WERI-Rb-1 (cell line): Measurements from ENCODE around the gene HBG2.
"Not testable (repeated sequence)": the region's sequence is repeated elsewhere in the genome, so short reads cannot be mapped to it uniquely, and the experiment has no call there.

ENCODE experiments used
- DNase-seq: peaks from one replicate; pipeline ENCODE4 v3.0.0-alpha.2; 2020
- H3K27ac ChIP-seq: fragments of 250-450 bp; sonication (Bioruptor Pico); 2 replicates; pipeline ENCODE4 v1.5.1; 2020; ENCODE audit warnings: mild to moderate bottlenecking, moderate library complexity
- H3K27me3 ChIP-seq: fragments of 250-450 bp; sonication (Bioruptor Pico); 2 replicates; pipeline ENCODE4 v1.5.1; 2021; ENCODE audit warnings: mild to moderate bottlenecking, low read depth, moderate library complexity; ENCODE audit not compliant: insufficient read depth, severe bottlenecking
- H3K36me3 ChIP-seq: fragments of 250-450 bp; sonication (Bioruptor Pico); 2 replicates; pipeline ENCODE4 v1.5.1; 2020; ENCODE audit warnings: mild to moderate bottlenecking, moderate library complexity
- H3K4me3 ChIP-seq: 2 replicates; pipeline ENCODE4 v1.5.1; 2011; ENCODE audit warnings: low read depth, mild to moderate bottlenecking, control low read depth, low read length
- H3K9me3 ChIP-seq: fragments of 250-450 bp; sonication (Bioruptor Pico); 2 replicates; pipeline ENCODE4 v1.5.1; 2021; ENCODE audit warnings: mild to moderate bottlenecking, moderate library complexity; ENCODE audit not compliant: severe bottlenecking
- TF ChIP-seq, protein P1 (sequence below): IDR thresholded peaks from 2 replicates; pipeline ENCODE4 v1.5.1; 2011; ENCODE audit warnings: low read depth, mild to moderate bottlenecking, control low read depth, inconsistent platforms, low read length

Gene HBG2

DNA sequence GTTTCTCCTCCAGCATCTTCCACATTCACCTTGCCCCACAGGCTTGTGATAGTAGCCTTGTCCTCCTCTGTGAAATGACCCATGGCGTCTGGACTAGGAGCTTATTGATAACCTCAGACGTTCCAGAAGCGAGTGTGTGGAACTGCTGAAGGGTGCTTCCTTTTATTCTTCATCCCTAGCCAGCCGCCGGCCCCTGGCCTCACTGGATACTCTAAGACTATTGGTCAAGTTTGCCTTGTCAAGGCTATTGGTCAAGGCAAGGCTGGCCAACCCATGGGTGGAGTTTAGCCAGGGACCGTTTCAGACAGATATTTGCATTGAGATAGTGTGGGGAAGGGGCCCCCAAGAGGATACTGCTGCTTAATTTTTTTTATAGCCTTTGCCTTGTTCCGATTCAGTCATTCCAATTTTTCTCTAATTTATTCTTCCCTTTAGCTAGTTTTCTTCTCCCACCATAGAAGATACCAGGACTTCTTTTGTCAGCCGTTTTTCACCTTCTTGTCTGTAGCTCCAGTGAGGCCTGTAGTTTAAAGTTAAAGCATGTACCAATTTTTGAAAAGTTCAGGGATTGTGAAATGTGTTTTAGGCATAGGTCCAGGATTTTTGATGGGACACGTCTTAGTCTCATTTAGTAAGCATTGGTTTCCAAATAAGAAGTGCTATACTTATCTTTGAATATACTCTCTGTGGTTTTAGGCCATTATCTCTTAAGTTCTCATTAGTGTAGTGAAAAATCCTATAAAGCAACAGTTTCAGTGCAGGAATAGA, at the start of gene HBG2:
HBG2 (minus strand) TSS at position 136 of the 768 bp plus-strand sequence; CDS start at position 83, 53 bp downstream.
- DNase-seq, H3K36me3 ChIP-seq, H3K4me3 ChIP-seq, H3K27ac ChIP-seq, H3K9me3 ChIP-seq: not testable (repeated sequence)
- H3K27me3 ChIP-seq, result peaks cover 49% of the 10 kb centered on the region

DNA sequence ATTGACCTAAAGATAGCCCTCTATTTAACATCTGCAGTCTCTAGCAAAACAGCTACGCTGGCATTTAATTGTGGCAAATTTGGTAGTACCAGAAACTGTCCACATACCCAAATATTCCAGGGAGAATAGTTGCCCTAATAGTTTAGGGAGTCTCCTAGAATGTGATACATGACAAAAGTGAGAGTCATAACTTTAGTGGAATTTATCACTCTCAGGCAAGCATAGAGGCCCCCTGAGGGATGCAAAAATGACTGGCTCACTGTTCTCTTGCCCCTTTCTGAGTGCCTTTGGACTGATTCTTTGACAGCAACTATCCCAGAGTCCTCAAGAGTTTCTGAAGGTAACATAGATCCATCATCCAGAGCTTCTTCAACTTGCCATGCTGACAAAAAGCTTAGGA, 49.5 kb upstream of the HBG2 start:
- TF ChIP-seq, protein P1, sequence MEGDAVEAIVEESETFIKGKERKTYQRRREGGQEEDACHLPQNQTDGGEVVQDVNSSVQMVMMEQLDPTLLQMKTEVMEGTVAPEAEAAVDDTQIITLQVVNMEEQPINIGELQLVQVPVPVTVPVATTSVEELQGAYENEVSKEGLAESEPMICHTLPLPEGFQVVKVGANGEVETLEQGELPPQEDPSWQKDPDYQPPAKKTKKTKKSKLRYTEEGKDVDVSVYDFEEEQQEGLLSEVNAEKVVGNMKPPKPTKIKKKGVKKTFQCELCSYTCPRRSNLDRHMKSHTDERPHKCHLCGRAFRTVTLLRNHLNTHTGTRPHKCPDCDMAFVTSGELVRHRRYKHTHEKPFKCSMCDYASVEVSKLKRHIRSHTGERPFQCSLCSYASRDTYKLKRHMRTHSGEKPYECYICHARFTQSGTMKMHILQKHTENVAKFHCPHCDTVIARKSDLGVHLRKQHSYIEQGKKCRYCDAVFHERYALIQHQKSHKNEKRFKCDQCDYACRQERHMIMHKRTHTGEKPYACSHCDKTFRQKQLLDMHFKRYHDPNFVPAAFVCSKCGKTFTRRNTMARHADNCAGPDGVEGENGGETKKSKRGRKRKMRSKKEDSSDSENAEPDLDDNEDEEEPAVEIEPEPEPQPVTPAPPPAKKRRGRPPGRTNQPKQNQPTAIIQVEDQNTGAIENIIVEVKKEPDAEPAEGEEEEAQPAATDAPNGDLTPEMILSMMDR, result no peak
- Histone ChIP-seq H3K27ac (no peak overlapping the region), H3K4me3 (no peak overlapping the region), H3K27me3 (peaks cover 79% of the 10 kb centered on the region), H3K36me3 (no peaks in the 10 kb centered on the region), H3K9me3 (no peaks in the 10 kb centered on the region)
- no peak for DNase-seq

DNA sequence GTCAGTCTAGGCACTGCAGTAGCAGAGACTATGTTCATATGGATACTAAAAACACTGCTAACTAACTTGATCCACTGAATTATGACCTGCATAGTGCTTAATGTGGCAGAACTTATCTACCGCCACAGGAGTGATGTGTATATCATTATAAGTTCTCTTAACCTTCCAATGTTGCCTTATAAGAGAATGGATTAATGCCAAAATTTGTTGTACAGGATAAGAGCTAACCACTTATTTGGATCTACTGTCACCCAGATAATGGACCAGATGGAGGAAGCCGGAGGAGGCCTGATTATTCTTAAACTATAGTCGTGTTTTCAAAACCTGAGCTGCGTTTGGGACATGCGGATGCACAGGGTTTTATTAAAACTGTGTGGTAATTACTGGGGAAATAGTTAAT, 49.0 kb upstream of the HBG2 start:
- Histone ChIP-seq H3K27me3 (peaks cover 80% of the 10 kb centered on the region), H3K9me3 (no peaks in the 10 kb centered on the region), H3K27ac (no peak overlapping the region), H3K4me3 (no peak overlapping the region), H3K36me3 (no peaks in the 10 kb centered on the region)
- no peak for DNase-seq
- TF ChIP-seq, protein P1, result no peak

DNA sequence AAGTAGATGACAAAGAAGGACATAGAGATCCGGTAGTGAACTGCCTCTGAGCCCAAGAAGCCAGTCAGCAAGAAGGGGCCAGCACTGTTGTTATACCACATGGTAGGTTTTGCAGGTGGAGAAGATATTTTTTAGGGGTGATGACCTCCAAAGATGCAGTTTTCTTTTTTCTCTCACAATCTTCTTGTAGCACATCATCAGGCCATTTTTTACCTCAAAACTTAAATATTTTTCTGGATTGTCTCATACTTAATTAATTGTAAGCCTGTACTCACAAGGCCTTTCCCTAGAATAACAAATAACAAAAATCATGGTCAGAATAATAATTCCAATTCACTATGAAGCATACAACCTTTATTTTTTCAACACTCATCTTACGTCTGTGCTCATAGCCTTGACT, 47.3 kb upstream of the HBG2 start, which contains the start of gene OR51B4:
OR51B4 (minus strand) TSS at position 101 of the 400 bp plus-strand sequence; CDS start at position 101, 0 bp downstream.
- H3K9me3 ChIP-seq, result no peaks in the 10 kb centered on the region
- TF ChIP-seq, protein P1, result no peak
- peaks cover 79% of the 10 kb centered on the region for H3K27me3 ChIP-seq
- no peak for DNase-seq
- no peaks in the 10 kb centered on the region for H3K36me3 ChIP-seq
- H3K27ac ChIP-seq, result no peak within 1 kb of the TSS
- H3K4me3 ChIP-seq, result no peak within 1 kb of the TSS

DNA sequence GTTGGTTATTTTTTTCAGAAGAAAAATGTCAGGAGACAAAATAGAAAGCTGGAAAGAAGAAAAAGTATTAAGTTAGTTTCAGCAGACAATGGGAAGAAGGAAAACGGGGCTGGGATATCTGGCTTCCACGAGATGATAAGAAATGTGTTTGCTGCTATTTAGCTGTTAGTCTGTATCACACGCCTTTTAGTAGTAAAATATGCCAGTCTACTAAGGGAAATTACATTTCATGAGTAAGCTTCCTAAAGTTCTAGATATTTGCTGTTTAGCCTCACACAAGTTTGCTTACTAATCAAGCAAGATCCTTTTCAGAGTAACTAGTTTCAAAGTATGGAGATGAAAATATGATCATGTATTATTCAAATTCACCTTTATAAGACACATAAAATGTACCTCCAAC, 45.7 kb upstream of the HBG2 start:
- DNase-seq, result no peak
- TF ChIP-seq, protein P1, result no peak
- H3K27me3 ChIP-seq, result peaks cover 76% of the 10 kb centered on the region
- no peak overlapping the region for H3K27ac ChIP-seq
- H3K9me3 ChIP-seq, result no peaks in the 10 kb centered on the region
- H3K36me3 ChIP-seq, result no peaks in the 10 kb centered on the region
- H3K4me3 ChIP-seq, result no peak overlapping the region

DNA sequence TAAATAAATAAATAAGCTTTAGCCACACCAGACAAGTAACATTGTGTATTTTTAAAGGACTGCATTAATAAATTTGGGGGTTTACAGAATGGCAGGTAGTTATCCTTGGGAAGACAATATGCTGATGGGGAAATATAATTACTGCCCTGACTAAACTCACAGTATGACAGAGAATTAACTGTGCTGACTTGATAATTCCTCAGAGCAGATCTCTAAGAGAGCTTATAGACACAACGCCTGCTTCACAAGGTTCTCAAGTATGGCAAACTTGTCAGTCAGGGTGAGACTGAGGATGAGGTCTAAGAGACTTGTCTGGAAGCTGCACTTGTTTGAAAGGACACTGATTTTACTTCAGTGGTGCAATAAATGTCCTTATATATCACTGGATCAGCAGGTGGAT, 43.9 kb upstream of the HBG2 start:
- Histone ChIP-seq H3K4me3 (no peak overlapping the region), H3K36me3 (no peaks in the 10 kb centered on the region), H3K9me3 (no peaks in the 10 kb centered on the region), H3K27me3 (peaks cover 70% of the 10 kb centered on the region), H3K27ac (no peak overlapping the region)
- TF ChIP-seq, protein P1, result no peak
- DNase-seq, result no peak
